Panc1 (cell line): ENCODE results near the gene WBP2. TPM values are rescaled to one million over a fixed set of nuclear protein-coding genes. Genes with fewer than 3 reads are reported as not detected.
"Not testable (repeated sequence)": the region's sequence is repeated elsewhere in the genome, so short reads cannot be mapped to it uniquely, and the experiment has no call there.

ENCODE experiments used
- ATAC-seq: fragments of 200-7000 bp; cut with Tn5 transposase; 2 replicates; pipeline ENCODE4 v1.9.1; 2020; ENCODE audit warnings: mild to moderate bottlenecking, moderate library complexity
- BruUV-seq: library from RNA; stranded (reverse); fragments of 400-500 nt; replicated peaks from 2 replicates; lab custom pipeline; 2021; lab: Mats Ljungman, UMichigan
- CTCF ChIA-PET: fragments of 300-600 bp; sonication (Branson Sonifier 250); formaldehyde crosslinking; loops from one replicate; lab custom pipeline; 2022; ENCODE audit warnings: antibody characterized with exemption; lab: Charles Lee
- POLR2A ChIA-PET: fragments of 300-600 bp; sonication (Branson Sonifier 250); formaldehyde crosslinking; loops from one replicate; lab custom pipeline; 2022; ENCODE audit warnings: antibody characterized with exemption; lab: Charles Lee
- DNase-seq: peaks from one replicate; pipeline ENCODE4 v3.0.0-alpha.2; 2010; ENCODE audit warnings: low read depth, low spot score
- H3K27ac ChIP-seq: 2 replicates; pipeline ENCODE4 v1.5.1; 2011; ENCODE audit warnings: mild to moderate bottlenecking, low read length, inconsistent platforms
- H3K27me3 ChIP-seq: fragments of 200-500 bp; sonication (Bioruptor generic); 2 replicates; pipeline ENCODE4 v1.6.0; 2014; ENCODE audit warnings: low read length, inconsistent platforms; ENCODE audit not compliant: control insufficient read depth, insufficient read depth
- H3K36me3 ChIP-seq: fragments of 200-500 bp; sonication (Bioruptor generic); 2 replicates; pipeline ENCODE4 v1.5.1; 2014; ENCODE audit warnings: inconsistent platforms, mild to moderate bottlenecking, low read length, moderate library complexity; ENCODE audit not compliant: control insufficient read depth, insufficient read depth
- H3K4me1 ChIP-seq: 2 replicates; pipeline ENCODE4 v1.5.1; 2011; ENCODE audit warnings: inconsistent platforms, mild to moderate bottlenecking, low read length, moderate library complexity; ENCODE audit not compliant: control insufficient read depth, insufficient read depth
- H3K4me3 ChIP-seq, 2 experiments: 2 replicates each; pipeline ENCODE4 v1.5.1; 2011 to 2012; ENCODE audit warnings: low read depth in 2 of 2, low read length in 2 of 2, mild to moderate bottlenecking in 2 of 2, inconsistent platforms in 1 of 2, moderate library complexity in 1 of 2
- H3K9me3 ChIP-seq: fragments of 200-500 bp; sonication (Bioruptor generic); 2 replicates; pipeline ENCODE4 v1.5.1; 2014; ENCODE audit warnings: low read depth, mild to moderate bottlenecking, inconsistent platforms, low read length, moderate library complexity; ENCODE audit not compliant: control insufficient read depth, insufficient read depth
- CTCF ChIP-seq: fragments of 450-650 bp; IDR thresholded peaks from 2 replicates; pipeline ENCODE4 v1.5.1; 2017; ENCODE audit warnings: mild to moderate bottlenecking
- POLR2AphosphoS5 ChIP-seq: IDR thresholded peaks from 2 replicates; pipeline ENCODE4 v1.6.1; 2012; ENCODE audit warnings: mild to moderate bottlenecking, low read depth, low read length, moderate library complexity
- REST ChIP-seq, 2 experiments: IDR thresholded peaks; 2 replicates each; pipeline ENCODE4 v1.6.1; 2011 to 2012; ENCODE audit warnings: low read depth in 2 of 2, control low read depth in 1 of 2, low read length in 1 of 2, mild to moderate bottlenecking in 1 of 2, moderate library complexity in 1 of 2; ENCODE audit not compliant: insufficient read depth in 1 of 2
- SIN3A ChIP-seq: IDR thresholded peaks from 2 replicates; pipeline ENCODE4 v1.6.1; 2012; ENCODE audit warnings: low read depth, mild to moderate bottlenecking, low read length, moderate library complexity, borderline replicate concordance; ENCODE audit not compliant: insufficient read depth
- TCF7L2 ChIP-seq: IDR thresholded peaks from 2 replicates; pipeline ENCODE4 v1.6.1; 2011; ENCODE audit warnings: mild to moderate bottlenecking, low read depth, low read length, inconsistent platforms
- in situ Hi-C: cut with HindIII; loops from 2 replicates; pipeline ENCODE4 v1.10.0; 2016; ENCODE audit warnings: low sequenced_read_pairs, low pct_unique_long_range_greater_than_20kb
- intact Hi-C: fragments of 100-400 bp; cut with micrococcal nuclease; formaldehyde crosslinking; loops from one replicate; pipeline ENCODE4 v1.10.0; 2022; ENCODE audit not compliant: unreplicated experiment
- total RNA-seq: library from RNA; stranded (reverse); gene quantifications from one replicate; pipeline ENCODE4 v1.2.1, GENCODE V29; 2021; ENCODE audit not compliant: unreplicated experiment

Gene WBP2
- total RNA-seq, 1 experiment from 2014 or later = 163 TPM

- ChIA-PET POLR2A (interaction anchor here (0.7 kb wide), 1 partner anchor 792 kb away, joined by 7 read pairs; no protein-coding TSS in a partner anchor), CTCF (interaction anchor here (0.6 kb wide), 1 partner anchor 15 kb away, joined by 3 read pairs; no protein-coding TSS in a partner anchor)
- BruUV-seq, H3K36me3 ChIP-seq, intact Hi-C loops, H3K9me3 ChIP-seq, ATAC-seq, H3K27me3 ChIP-seq, in situ Hi-C loops, H3K27ac ChIP-seq, DNase-seq, H3K4me3 ChIP-seq, H3K4me1 ChIP-seq: not testable (repeated sequence)
Measured at GRCh38 chr17:75865404-75866188, 10.5 kb upstream of the WBP2 start.

GRCh38 chr17:75864887-75865286 is 9.8 kb upstream of the WBP2 start:
- in situ Hi-C loops, intact Hi-C loops, BruUV-seq, H3K36me3 ChIP-seq, DNase-seq, H3K9me3 ChIP-seq, H3K27me3 ChIP-seq, H3K27ac ChIP-seq, H3K4me3 ChIP-seq, H3K4me1 ChIP-seq, ATAC-seq: not testable (repeated sequence)
- CTCF ChIA-PET = interaction anchor here (0.6 kb wide), 2 partner anchors 16 to 85 kb away, joined by 3 read pairs; a partner anchor contains a TSS
- POLR2A ChIA-PET = interaction anchor here (0.6 to 0.7 kb wide), 2 partner anchors 85 to 791 kb away, joined by 3 to 7 read pairs; a partner anchor contains a TSS

- Histone ChIP-seq H3K4me1 (peaks cover 3% of the 10 kb centered on the region), H3K9me3 (no peaks in the 10 kb centered on the region), H3K4me3 (no peak overlapping the region), H3K27me3 (no peaks in the 10 kb centered on the region), H3K27ac (no peak overlapping the region), H3K36me3 (no peaks in the 10 kb centered on the region)
- DNase-seq (no peak), ATAC-seq (no peak)
- ChIA-PET POLR2A (interaction anchor here (0.6 kb wide), 1 partner anchor 85 kb away, joined by 3 read pairs; a partner anchor contains a TSS), CTCF (interaction anchor here (0.6 kb wide), 1 partner anchor 85 kb away, joined by 3 read pairs; a partner anchor contains a TSS)
- intact Hi-C loops (no loop called here), in situ Hi-C loops (no loop called here)
- TF ChIP-seq REST (IDR thresholded peaks at IDR 0.05; ENCODE audit: insufficient read depth in 1 of 2, low read depth in 2 of 2, low read length in 1 of 2) (no peak), CTCF (no peak), POLR2AphosphoS5 (no peak), TCF7L2 (no peak), SIN3A (no peak)
- no TSS peak for BruUV-seq
Measured at GRCh38 chr17:75864448-75864871, 9.3 kb upstream of the WBP2 start.
